ENCODE data around the gene ARL14. TPM values are rescaled to one million over a fixed set of nuclear protein-coding genes. Genes with fewer than 3 reads are reported as not detected.

Gene ARL14
- total RNA-seq, 5 donors from 2014 or later (not counting 1 experiment from before 2014, with no cell fraction given) = not detected

GRCh38 chr3:160660902-160661301 is 16.1 kb upstream of the ARL14 start:
- DNase-seq (no peak), ATAC-seq (replicated peaks in 1 of 4) (no peak)
- Histone ChIP-seq H3K27ac (ENCODE audit: low read length) (no peak overlapping the region), H3K9me3 (no peaks in the 10 kb centered on the region), H3K4me3 (ENCODE audit: control insufficient read depth in 1 of 2, extremely low read depth in 1 of 2, low read length in 1 of 2) (no peak overlapping the region), H3K27me3 (replicated peaks in 1 of 2; ENCODE audit: control insufficient read depth in 2 of 2, extremely low read depth in 1 of 2, insufficient read depth in 2 of 2, low read length in 1 of 2) (no peaks in the 10 kb centered on the region), H3K4me1 (ENCODE audit: control insufficient read depth in 1 of 2, extremely low read depth in 1 of 2, insufficient read depth in 2 of 2, low read length in 2 of 2) (peaks cover 0 to 1% of the 10 kb centered on the region in 2 experiments), H3K36me3 (ENCODE audit: control insufficient read depth in 2 of 2, extremely low read depth in 1 of 2, insufficient read depth in 1 of 2, low read length in 1 of 2) (no peaks in the 10 kb centered on the region)
- H3K27me3 Mint-ChIP-seq = peaks cover 8 to 12% of the 10 kb centered on the region in 2 donors
- POLR2A ChIA-PET = no interaction called here
- CTCF ChIA-PET = interaction anchor here in 1 of 2 donors (0.7 kb wide), 1 partner anchor 15 kb away, joined by 3 read pairs; no protein-coding TSS in a partner anchor
- no peaks in the 10 kb centered on the region for H3K9me3 Mint-ChIP-seq
- no peak overlapping the region for H3K27ac Mint-ChIP-seq
- H3K36me3 Mint-ChIP-seq = no peaks in the 10 kb centered on the region
- peaks cover 4 to 5% (median 5%) of the 10 kb centered on the region in 3 donors for H3K4me1 Mint-ChIP-seq
- H3K4me3 Mint-ChIP-seq = no peak overlapping the region
- WGBS (ENCODE audit: insufficient coverage) = 73% methylated on average over 4 of the region's 5 CpGs

GRCh38 chr3:160661660-160662059 is 15.3 kb upstream of the ARL14 start:
- no peaks in the 10 kb centered on the region for H3K27me3 ChIP-seq (replicated peaks in 1 of 2; ENCODE audit: control insufficient read depth in 2 of 2, extremely low read depth in 1 of 2, insufficient read depth in 2 of 2, low read length in 1 of 2)
- no peaks in the 10 kb centered on the region for H3K9me3 Mint-ChIP-seq
- no peak overlapping the region for H3K4me3 ChIP-seq (ENCODE audit: control insufficient read depth in 1 of 2, extremely low read depth in 1 of 2, low read length in 1 of 2)
- ChIA-PET CTCF (no interaction called here), POLR2A (no interaction called here)
- no peak overlapping the region for H3K27ac ChIP-seq (ENCODE audit: low read length)
- peaks cover 8 to 14% of the 10 kb centered on the region in 2 donors for H3K27me3 Mint-ChIP-seq
- DNase-seq (no peak), ATAC-seq (replicated peaks in 1 of 4) (no peak)
- no peak overlapping the region for H3K4me3 Mint-ChIP-seq
- H3K9me3 ChIP-seq = no peaks in the 10 kb centered on the region
- H3K27ac Mint-ChIP-seq = no peak overlapping the region
- H3K36me3 ChIP-seq (ENCODE audit: control insufficient read depth in 2 of 2, extremely low read depth in 1 of 2, insufficient read depth in 1 of 2, low read length in 1 of 2) = no peaks in the 10 kb centered on the region
- peaks cover 0 to 2% of the 10 kb centered on the region in 2 experiments for H3K4me1 ChIP-seq (ENCODE audit: control insufficient read depth in 1 of 2, extremely low read depth in 1 of 2, insufficient read depth in 2 of 2, low read length in 2 of 2)
- peaks cover 8 to 10% (median 8%) of the 10 kb centered on the region in 3 donors for H3K4me1 Mint-ChIP-seq
- no CpG with 5 or more reads among the region's 1 CpG for WGBS (ENCODE audit: insufficient coverage)
- H3K36me3 Mint-ChIP-seq = no peaks in the 10 kb centered on the region

DNA sequence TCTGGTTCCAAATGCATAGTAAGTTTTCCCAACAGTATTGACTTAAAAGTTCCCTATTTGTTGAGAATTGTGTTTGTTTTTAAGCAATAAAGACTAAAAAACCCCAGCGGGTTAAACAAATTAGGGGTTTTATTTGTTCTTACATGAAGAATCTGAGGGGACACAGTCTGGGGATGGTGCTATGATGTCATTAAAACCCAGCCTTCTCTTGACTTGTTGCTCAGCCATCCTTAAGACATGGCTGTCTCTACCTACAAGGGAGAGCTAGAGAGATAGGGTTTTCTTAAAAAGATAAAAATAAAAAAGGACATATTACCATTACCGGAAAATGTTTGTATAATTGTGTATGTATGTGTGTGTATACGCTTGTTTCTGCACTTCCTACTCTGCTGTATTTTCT is 11.7 kb upstream of the ARL14 start:
- H3K27ac Mint-ChIP-seq = no peak overlapping the region
- CTCF ChIA-PET = no interaction called here
- POLR2A ChIA-PET = no interaction called here
- WGBS (ENCODE audit: insufficient coverage) = 100% methylated on average over 1 of the region's 3 CpGs
- DNase-seq = no peak
- H3K4me1 ChIP-seq (ENCODE audit: control insufficient read depth in 1 of 2, extremely low read depth in 1 of 2, insufficient read depth in 2 of 2, low read length in 2 of 2) = peaks cover 0 to 2% of the 10 kb centered on the region in 2 experiments
- no peaks in the 10 kb centered on the region for H3K9me3 Mint-ChIP-seq
- no peak overlapping the region for H3K27ac ChIP-seq (ENCODE audit: low read length)
- no peak for ATAC-seq (replicated peaks in 1 of 4)
- H3K36me3 ChIP-seq (ENCODE audit: control insufficient read depth in 2 of 2, extremely low read depth in 1 of 2, insufficient read depth in 1 of 2, low read length in 1 of 2) = no peaks in the 10 kb centered on the region
- no peak overlapping the region for H3K4me3 ChIP-seq (ENCODE audit: control insufficient read depth in 1 of 2, extremely low read depth in 1 of 2, low read length in 1 of 2)
- H3K9me3 ChIP-seq = no peaks in the 10 kb centered on the region
- no peak overlapping the region for H3K4me3 Mint-ChIP-seq
- H3K36me3 Mint-ChIP-seq = no peaks in the 10 kb centered on the region
- H3K27me3 ChIP-seq (replicated peaks in 1 of 2; ENCODE audit: control insufficient read depth in 2 of 2, extremely low read depth in 1 of 2, insufficient read depth in 2 of 2, low read length in 1 of 2) = peaks cover 0 to 2% of the 10 kb centered on the region in 2 experiments
- H3K4me1 Mint-ChIP-seq = peaks cover 8 to 10% (median 8%) of the 10 kb centered on the region in 3 donors
- peaks cover 6 to 14% of the 10 kb centered on the region in 2 donors for H3K27me3 Mint-ChIP-seq

DNA sequence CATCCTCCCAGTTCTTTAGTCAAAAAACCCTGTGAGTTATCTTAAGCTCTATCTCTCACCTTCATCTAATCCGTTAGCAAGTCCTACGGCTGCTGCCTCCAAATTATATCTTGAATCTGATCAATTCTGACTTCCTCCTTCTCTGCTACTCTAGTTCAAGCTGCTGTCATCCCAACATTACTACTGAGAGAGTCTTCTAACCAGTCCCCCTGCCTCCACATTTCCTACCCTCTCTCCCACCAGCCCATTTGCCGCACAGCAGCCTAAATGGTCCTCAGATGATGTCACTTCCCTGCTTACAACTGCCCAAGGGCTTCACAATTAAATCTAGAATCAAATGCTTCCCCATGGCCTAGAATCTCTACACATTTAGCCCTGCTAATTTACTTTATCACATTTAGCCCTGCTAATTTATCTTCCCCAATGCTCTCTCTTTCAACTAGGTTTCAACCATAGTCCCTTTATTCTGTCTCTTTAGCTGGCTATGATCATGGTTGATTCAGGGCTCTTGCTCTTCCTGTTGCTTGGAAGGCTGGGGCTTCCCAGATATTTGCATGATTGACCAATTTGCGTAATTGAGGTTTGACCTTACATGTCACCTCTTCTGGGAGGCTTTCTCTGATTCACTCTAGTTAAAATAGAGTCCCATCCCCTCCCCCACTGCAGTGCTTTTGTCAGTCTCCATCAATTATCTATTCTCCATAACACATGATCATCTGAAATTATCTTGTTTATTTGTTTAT is 11.0 kb upstream of the ARL14 start:
- no peaks in the 10 kb centered on the region for H3K9me3 ChIP-seq
- ATAC-seq (replicated peaks in 1 of 4) (no peak), DNase-seq (no peak)
- no peak overlapping the region for H3K27ac Mint-ChIP-seq
- no peak overlapping the region for H3K27ac ChIP-seq (ENCODE audit: low read length)
- ChIA-PET CTCF (no interaction called here), POLR2A (no interaction called here)
- 37% methylated on average over 4 of the region's 4 CpGs for WGBS (ENCODE audit: insufficient coverage)
- H3K36me3 ChIP-seq (ENCODE audit: control insufficient read depth in 2 of 2, extremely low read depth in 1 of 2, insufficient read depth in 1 of 2, low read length in 1 of 2) = no peaks in the 10 kb centered on the region
- H3K27me3 Mint-ChIP-seq = peaks cover 6 to 16% of the 10 kb centered on the region in 2 donors
- H3K4me3 Mint-ChIP-seq = no peak overlapping the region
- peaks cover 0 to 2% of the 10 kb centered on the region in 2 experiments for H3K4me1 ChIP-seq (ENCODE audit: control insufficient read depth in 1 of 2, extremely low read depth in 1 of 2, insufficient read depth in 2 of 2, low read length in 2 of 2)
- peaks cover 8 to 10% (median 8%) of the 10 kb centered on the region in 3 donors for H3K4me1 Mint-ChIP-seq
- peaks cover 0 to 2% of the 10 kb centered on the region in 2 experiments for H3K27me3 ChIP-seq (replicated peaks in 1 of 2; ENCODE audit: control insufficient read depth in 2 of 2, extremely low read depth in 1 of 2, insufficient read depth in 2 of 2, low read length in 1 of 2)
- H3K4me3 ChIP-seq (ENCODE audit: control insufficient read depth in 1 of 2, extremely low read depth in 1 of 2, low read length in 1 of 2) = no peak overlapping the region
- H3K36me3 Mint-ChIP-seq = no peaks in the 10 kb centered on the region
- no peaks in the 10 kb centered on the region for H3K9me3 Mint-ChIP-seq

DNA sequence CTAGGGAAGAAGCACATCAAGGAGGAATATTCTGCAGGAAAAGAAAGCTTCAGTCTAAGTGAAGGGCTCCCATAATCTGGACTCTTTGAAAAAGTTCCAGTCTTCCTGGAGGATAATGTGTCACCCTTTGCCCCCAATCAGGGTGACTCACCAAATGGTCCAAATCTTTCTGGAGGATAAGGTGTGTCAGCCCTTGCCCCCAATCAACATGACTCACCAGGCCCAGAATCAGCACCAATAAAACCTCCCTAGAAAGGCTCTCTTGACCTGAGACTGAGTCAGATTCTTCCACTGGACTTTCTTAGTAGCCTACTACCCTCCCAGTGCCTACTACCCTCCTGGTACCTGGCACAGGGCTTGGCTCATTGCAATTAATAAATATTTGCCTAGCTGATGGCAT is 9.5 kb upstream of the ARL14 start:
- Histone ChIP-seq H3K36me3 (ENCODE audit: control insufficient read depth in 2 of 2, extremely low read depth in 1 of 2, insufficient read depth in 1 of 2, low read length in 1 of 2) (no peaks in the 10 kb centered on the region), H3K27ac (ENCODE audit: low read length) (no peak overlapping the region), H3K4me1 (ENCODE audit: control insufficient read depth in 1 of 2, extremely low read depth in 1 of 2, insufficient read depth in 2 of 2, low read length in 2 of 2) (peaks cover 0 to 2% of the 10 kb centered on the region in 2 experiments), H3K4me3 (ENCODE audit: control insufficient read depth in 1 of 2, extremely low read depth in 1 of 2, low read length in 1 of 2) (no peak overlapping the region), H3K9me3 (no peaks in the 10 kb centered on the region), H3K27me3 (replicated peaks in 1 of 2; ENCODE audit: control insufficient read depth in 2 of 2, extremely low read depth in 1 of 2, insufficient read depth in 2 of 2, low read length in 1 of 2) (peaks cover 0 to 2% of the 10 kb centered on the region in 2 experiments)
- Mint-ChIP-seq H3K4me3 (no peak overlapping the region), H3K27me3 (peaks cover 6 to 15% of the 10 kb centered on the region in 2 donors), H3K36me3 (no peaks in the 10 kb centered on the region), H3K4me1 (peaks cover 8 to 10% (median 8%) of the 10 kb centered on the region in 3 donors), H3K9me3 (no peaks in the 10 kb centered on the region), H3K27ac (no peak overlapping the region)
- POLR2A ChIA-PET = interaction anchor here in 1 of 2 donors (0.7 kb wide), 1 partner anchor 645 kb away, joined by 3 read pairs; no protein-coding TSS in a partner anchor
- CTCF ChIA-PET = interaction anchor here in 1 of 2 donors (0.6 kb wide), 1 partner anchor 491 kb away, joined by 3 read pairs; no protein-coding TSS in a partner anchor
- ATAC-seq (replicated peaks in 1 of 4) (no peak), DNase-seq (no peak)

DNA sequence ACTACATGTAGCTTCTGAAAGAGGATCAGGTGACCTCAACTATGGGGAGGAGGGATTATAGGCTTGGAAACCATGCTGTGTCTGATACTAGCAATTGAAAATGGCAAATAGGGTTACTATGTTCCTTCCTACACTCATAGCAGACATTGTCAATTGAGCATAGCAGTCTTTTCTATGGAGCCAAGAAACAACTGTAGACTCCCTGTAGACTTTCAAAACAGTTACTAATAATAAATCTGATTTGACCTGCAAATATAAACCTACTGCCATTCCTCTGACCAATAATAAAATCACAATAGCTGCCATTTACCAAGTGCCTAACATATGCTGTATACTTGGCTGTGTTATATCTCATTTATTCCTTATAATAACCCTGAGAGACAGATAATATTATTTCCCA is 8.5 kb upstream of the ARL14 start:
- Histone ChIP-seq H3K4me1 (ENCODE audit: control insufficient read depth in 1 of 2, extremely low read depth in 1 of 2, insufficient read depth in 2 of 2, low read length in 2 of 2) (peaks cover 0 to 2% of the 10 kb centered on the region in 2 experiments), H3K9me3 (no peaks in the 10 kb centered on the region), H3K27me3 (replicated peaks in 1 of 2; ENCODE audit: control insufficient read depth in 2 of 2, extremely low read depth in 1 of 2, insufficient read depth in 2 of 2, low read length in 1 of 2) (peaks cover 0 to 2% of the 10 kb centered on the region in 2 experiments), H3K4me3 (ENCODE audit: control insufficient read depth in 1 of 2, extremely low read depth in 1 of 2, low read length in 1 of 2) (no peak overlapping the region), H3K27ac (ENCODE audit: low read length) (no peak overlapping the region), H3K36me3 (ENCODE audit: control insufficient read depth in 2 of 2, extremely low read depth in 1 of 2, insufficient read depth in 1 of 2, low read length in 1 of 2) (no peaks in the 10 kb centered on the region)
- peaks cover 6 to 15% of the 10 kb centered on the region in 2 donors for H3K27me3 Mint-ChIP-seq
- H3K27ac Mint-ChIP-seq = no peak overlapping the region
- DNase-seq (no peak), ATAC-seq (replicated peaks in 1 of 4) (no peak)
- H3K4me1 Mint-ChIP-seq = peaks cover 8 to 10% (median 8%) of the 10 kb centered on the region in 3 donors
- no peaks in the 10 kb centered on the region for H3K9me3 Mint-ChIP-seq
- ChIA-PET POLR2A (no interaction called here), CTCF (no interaction called here)
- H3K4me3 Mint-ChIP-seq = no peak overlapping the region
- H3K36me3 Mint-ChIP-seq = no peaks in the 10 kb centered on the region

Data from T-cell (primary cell).